ENCODE data around the gene CHN2.
"Not testable (repeated sequence)": the region's sequence is repeated elsewhere in the genome, so short reads cannot be mapped to it uniquely, and the experiment has no call there.

Gene CHN2

GRCh38 chr7:29196971-29197595 is 2.5 kb downstream of the CHN2 start:
- TF ChIP-seq SPI1 (IDR thresholded peaks at IDR 0.05; ENCODE audit: low read depth, low read length) (no peak), POLR2A (IDR thresholded peaks at IDR 0.05; ENCODE audit: low read depth, low read length) (no peak)
- FAIRE-seq: no peak
- DNase-seq (ENCODE audit: insufficient read length, low spot score): no peak

- DNase-seq (ENCODE audit: insufficient read length, low spot score) (no peak), FAIRE-seq (no peak)
- TF ChIP-seq SPI1 (IDR thresholded peaks at IDR 0.05; ENCODE audit: low read depth, low read length): no peak
- TF ChIP-seq TAF1 (IDR thresholded peaks at IDR 0.05; ENCODE audit: low read depth, low read length): no peak
- no peak for TF ChIP-seq POU2F2 (IDR thresholded peaks at IDR 0.05; ENCODE audit: low read depth, low read length)
- no peak for TF ChIP-seq PAX5 (IDR thresholded peaks at IDR 0.05; ENCODE audit: insufficient read depth, low read length, severe bottlenecking)
- no peak for TF ChIP-seq POLR2A (IDR thresholded peaks at IDR 0.05; ENCODE audit: low read depth, low read length)
- TF ChIP-seq POLR2AphosphoS5 (IDR thresholded peaks at IDR 0.05; ENCODE audit: low read depth, low read length): no peak
Measured at GRCh38 chr7:29197916-29198315, 3.3 kb downstream of the CHN2 start.

- FAIRE-seq: no peak
- TF ChIP-seq SPI1 (IDR thresholded peaks at IDR 0.05; ENCODE audit: low read depth, low read length): no peak
- DNase-seq (ENCODE audit: insufficient read length, low spot score): no peak
Measured at GRCh38 chr7:29199776-29200175, 5.2 kb downstream of the CHN2 start.

- FAIRE-seq: no peak
Measured at GRCh38 chr7:29202651-29203069, 8.1 kb downstream of the CHN2 start.

GRCh38 chr7:29204491-29205272 is 10.1 kb downstream of the CHN2 start:
- FAIRE-seq (no peak), DNase-seq (ENCODE audit: insufficient read length, low spot score) (no peak)
- TF ChIP-seq POU2F2 (IDR thresholded peaks at IDR 0.05; ENCODE audit: low read depth, low read length): no peak

More at GRCh38 chr7:29202651-29203069, 8.1 kb downstream of the CHN2 start:
- TF ChIP-seq SPI1 (IDR thresholded peaks at IDR 0.05; ENCODE audit: low read depth, low read length) (no peak), POLR2AphosphoS5 (IDR thresholded peaks at IDR 0.05; ENCODE audit: low read depth, low read length) (no peak), POU2F2 (IDR thresholded peaks at IDR 0.05; ENCODE audit: low read depth, low read length) (no peak), PAX5 (IDR thresholded peaks at IDR 0.05; ENCODE audit: insufficient read depth, low read length, severe bottlenecking) (no peak), POLR2A (IDR thresholded peaks at IDR 0.05; ENCODE audit: low read depth, low read length) (no peak), TAF1 (IDR thresholded peaks at IDR 0.05; ENCODE audit: low read depth, low read length) (no peak)
- no peak for DNase-seq (ENCODE audit: insufficient read length, low spot score)

GRCh38 chr7:29207162-29207801 is 12.7 kb downstream of the CHN2 start:
- FAIRE-seq (no peak), DNase-seq (ENCODE audit: insufficient read length, low spot score) (no peak)
- TF ChIP-seq PAX5 (IDR thresholded peaks at IDR 0.05; ENCODE audit: insufficient read depth, low read length, severe bottlenecking) (no peak), POU2F2 (IDR thresholded peaks at IDR 0.05; ENCODE audit: low read depth, low read length) (no peak), SPI1 (IDR thresholded peaks at IDR 0.05; ENCODE audit: low read depth, low read length) (no peak), POLR2A (IDR thresholded peaks at IDR 0.05; ENCODE audit: low read depth, low read length) (no peak), POLR2AphosphoS5 (IDR thresholded peaks at IDR 0.05; ENCODE audit: low read depth, low read length) (no peak), TAF1 (IDR thresholded peaks at IDR 0.05; ENCODE audit: low read depth, low read length) (no peak)

- FAIRE-seq: no peak
- TF ChIP-seq POLR2A (IDR thresholded peaks at IDR 0.05; ENCODE audit: low read depth, low read length): no peak
- TF ChIP-seq POU2F2 (IDR thresholded peaks at IDR 0.05; ENCODE audit: low read depth, low read length): no peak
- no peak for TF ChIP-seq SPI1 (IDR thresholded peaks at IDR 0.05; ENCODE audit: low read depth, low read length)
- no peak for TF ChIP-seq TAF1 (IDR thresholded peaks at IDR 0.05; ENCODE audit: low read depth, low read length)
- TF ChIP-seq PAX5 (IDR thresholded peaks at IDR 0.05; ENCODE audit: insufficient read depth, low read length, severe bottlenecking): no peak
- TF ChIP-seq POLR2AphosphoS5 (IDR thresholded peaks at IDR 0.05; ENCODE audit: low read depth, low read length): no peak
- no peak for DNase-seq (ENCODE audit: insufficient read length, low spot score)
Measured at GRCh38 chr7:29208410-29209250, 14.1 kb downstream of the CHN2 start.

- TF ChIP-seq POU2F2 (IDR thresholded peaks at IDR 0.05; ENCODE audit: low read depth, low read length) (no peak), POLR2A (IDR thresholded peaks at IDR 0.05; ENCODE audit: low read depth, low read length) (no peak), POLR2AphosphoS5 (IDR thresholded peaks at IDR 0.05; ENCODE audit: low read depth, low read length) (no peak), TAF1 (IDR thresholded peaks at IDR 0.05; ENCODE audit: low read depth, low read length) (no peak), SPI1 (IDR thresholded peaks at IDR 0.05; ENCODE audit: low read depth, low read length) (no peak), PAX5 (IDR thresholded peaks at IDR 0.05; ENCODE audit: insufficient read depth, low read length, severe bottlenecking) (no peak)
- FAIRE-seq (no peak), DNase-seq (ENCODE audit: insufficient read length, low spot score) (no peak)
Measured at GRCh38 chr7:29209745-29210144, 15.2 kb downstream of the CHN2 start.

GRCh38 chr7:29212736-29213135 is 18.2 kb downstream of the CHN2 start:
- not testable (repeated sequence) for FAIRE-seq; DNase-seq (ENCODE audit: insufficient read length, low spot score)

GRCh38 chr7:29214056-29214455 is 19.5 kb downstream of the CHN2 start:
- TF ChIP-seq POU2F2 (IDR thresholded peaks at IDR 0.05; ENCODE audit: low read depth, low read length) (no peak), PAX5 (IDR thresholded peaks at IDR 0.05; ENCODE audit: insufficient read depth, low read length, severe bottlenecking) (no peak), SPI1 (IDR thresholded peaks at IDR 0.05; ENCODE audit: low read depth, low read length) (no peak), TAF1 (IDR thresholded peaks at IDR 0.05; ENCODE audit: low read depth, low read length) (no peak), POLR2A (IDR thresholded peaks at IDR 0.05; ENCODE audit: low read depth, low read length) (no peak), POLR2AphosphoS5 (IDR thresholded peaks at IDR 0.05; ENCODE audit: low read depth, low read length) (no peak)
- FAIRE-seq (no peak), DNase-seq (ENCODE audit: insufficient read length, low spot score) (no peak)
